ENCODE data around the gene COPS7A. TPM values are rescaled to one million over a fixed set of nuclear protein-coding genes. Genes with fewer than 3 reads are reported as not detected.

Gene COPS7A
- total RNA-seq, 4 donors from 2014 or later = 38.4 to 72.6 (median 51.8) TPM

DNA sequence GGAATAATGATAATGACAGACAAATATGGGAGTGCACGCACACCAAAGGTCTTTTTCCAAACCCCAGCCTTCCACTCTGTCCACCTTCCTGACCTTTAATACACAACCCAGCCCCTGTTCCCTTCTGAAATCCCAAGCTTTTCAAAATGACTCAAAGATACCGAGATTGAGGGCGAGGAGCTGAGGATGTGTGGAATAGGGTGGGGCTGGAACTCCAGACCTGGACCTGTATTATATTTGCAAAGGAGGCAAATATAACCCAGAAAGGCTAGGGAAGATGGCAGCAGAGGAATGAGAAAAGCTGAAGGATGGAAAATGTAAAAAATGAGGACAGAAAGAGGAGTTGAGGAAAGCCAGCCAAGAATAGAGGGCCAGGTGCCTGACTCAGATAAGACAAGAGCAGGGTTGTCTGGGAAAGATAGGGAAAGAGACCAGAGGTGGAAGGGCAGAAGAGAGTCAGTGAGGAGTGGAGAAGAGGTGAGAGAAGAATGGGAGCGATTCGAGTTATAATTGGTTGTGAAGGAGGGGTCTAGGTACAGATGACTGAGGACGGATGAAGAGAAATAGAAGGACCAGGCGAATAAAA is 41.3 kb downstream of the COPS7A start:
- no peak for TF ChIP-seq POLR2A (IDR thresholded peaks at IDR 0.05)
- TF ChIP-seq, protein P1, sequence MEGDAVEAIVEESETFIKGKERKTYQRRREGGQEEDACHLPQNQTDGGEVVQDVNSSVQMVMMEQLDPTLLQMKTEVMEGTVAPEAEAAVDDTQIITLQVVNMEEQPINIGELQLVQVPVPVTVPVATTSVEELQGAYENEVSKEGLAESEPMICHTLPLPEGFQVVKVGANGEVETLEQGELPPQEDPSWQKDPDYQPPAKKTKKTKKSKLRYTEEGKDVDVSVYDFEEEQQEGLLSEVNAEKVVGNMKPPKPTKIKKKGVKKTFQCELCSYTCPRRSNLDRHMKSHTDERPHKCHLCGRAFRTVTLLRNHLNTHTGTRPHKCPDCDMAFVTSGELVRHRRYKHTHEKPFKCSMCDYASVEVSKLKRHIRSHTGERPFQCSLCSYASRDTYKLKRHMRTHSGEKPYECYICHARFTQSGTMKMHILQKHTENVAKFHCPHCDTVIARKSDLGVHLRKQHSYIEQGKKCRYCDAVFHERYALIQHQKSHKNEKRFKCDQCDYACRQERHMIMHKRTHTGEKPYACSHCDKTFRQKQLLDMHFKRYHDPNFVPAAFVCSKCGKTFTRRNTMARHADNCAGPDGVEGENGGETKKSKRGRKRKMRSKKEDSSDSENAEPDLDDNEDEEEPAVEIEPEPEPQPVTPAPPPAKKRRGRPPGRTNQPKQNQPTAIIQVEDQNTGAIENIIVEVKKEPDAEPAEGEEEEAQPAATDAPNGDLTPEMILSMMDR (IDR thresholded peaks at IDR 0.05) = no peak
- Histone ChIP-seq H3K9me3 (no peaks in the 10 kb centered on the region), H3K4me3 (peak overlapping the region in 3 of 4 donors; percentile 49 to 98 (median 76)), H3K27ac (peak overlapping the region; percentile 73 to 97 (median 86)), H3K27me3 (no peaks in the 10 kb centered on the region), H3K4me1 (peaks cover 0 to 51% (median 13%) of the 10 kb centered on the region in 4 donors), H3K36me3 (peaks cover 0 to 7% (median 0%) of the 10 kb centered on the region in 3 donors)
- DNase-seq = no peak

DNA sequence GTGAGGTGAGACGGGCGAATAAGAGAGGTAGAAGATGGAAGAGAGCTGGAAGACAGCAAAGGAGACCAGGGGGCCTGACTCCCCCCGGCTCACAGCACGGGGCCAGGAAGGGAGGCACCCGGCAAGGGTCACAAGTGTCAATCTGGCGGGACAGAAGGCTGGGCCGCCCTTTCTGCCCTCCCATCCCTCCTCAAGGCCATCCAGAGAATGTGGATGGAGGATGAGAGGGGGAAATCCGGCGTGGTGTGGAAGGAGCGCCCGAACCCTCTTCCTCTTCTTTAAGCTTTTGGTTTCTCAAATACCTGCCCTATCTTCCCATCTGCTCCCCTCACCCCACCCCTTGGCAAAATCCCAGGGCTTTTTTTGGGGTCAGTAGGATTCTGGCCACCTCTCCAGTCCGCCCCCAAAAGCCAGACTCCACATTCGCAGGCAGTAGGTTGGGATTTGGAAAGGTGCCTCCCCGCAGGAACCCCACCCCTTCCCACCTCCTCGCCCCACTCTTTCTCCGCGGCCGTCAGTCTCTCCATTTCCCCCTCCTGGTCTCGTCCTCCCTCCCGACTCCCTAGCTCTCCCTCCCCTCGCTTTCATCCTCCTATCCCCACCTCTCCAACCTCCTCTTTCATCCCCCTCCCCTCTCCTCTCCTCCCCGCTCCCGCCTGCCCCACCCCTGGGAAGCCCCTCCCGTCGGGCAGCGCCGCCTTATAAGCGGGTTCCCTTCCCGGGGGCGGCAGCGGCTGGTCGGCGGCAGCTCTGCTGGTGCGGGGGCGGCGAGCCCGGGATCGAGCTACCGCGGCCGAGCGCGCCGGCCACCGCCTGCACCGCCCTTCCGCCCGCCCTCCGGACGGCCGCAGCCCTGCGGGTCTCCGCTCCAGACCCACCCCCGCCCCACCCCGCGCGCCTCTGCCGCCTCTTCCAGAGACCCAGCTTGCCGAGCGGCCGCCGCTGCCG is 42.1 kb downstream of the COPS7A start, which contains the start of gene PTMS:
Gene PTMS (plus strand): TSS at position 730 of the 948 bp plus-strand sequence. CDS start 343 bp downstream, outside the sequence.
- Histone ChIP-seq H3K27ac (peak within 1 kb of the TSS; percentile 73 to 97 (median 86)), H3K4me1 (peaks cover 0 to 58% (median 13%) of the 10 kb centered on the region in 4 donors), H3K36me3 (peaks cover 0 to 14% (median 0%) of the 10 kb centered on the region in 3 donors), H3K27me3 (no peaks in the 10 kb centered on the region), H3K4me3 (peak within 1 kb of the TSS; percentile 49 to 98 (median 80)), H3K9me3 (no peaks in the 10 kb centered on the region)
- DNase-seq = peak; percentile 32 to 77 (median 77)
- peak; percentile 23 to 51 for TF ChIP-seq POLR2A (IDR thresholded peaks at IDR 0.05)
- TF ChIP-seq, protein P1 (IDR thresholded peaks at IDR 0.05) = no peak

DNA sequence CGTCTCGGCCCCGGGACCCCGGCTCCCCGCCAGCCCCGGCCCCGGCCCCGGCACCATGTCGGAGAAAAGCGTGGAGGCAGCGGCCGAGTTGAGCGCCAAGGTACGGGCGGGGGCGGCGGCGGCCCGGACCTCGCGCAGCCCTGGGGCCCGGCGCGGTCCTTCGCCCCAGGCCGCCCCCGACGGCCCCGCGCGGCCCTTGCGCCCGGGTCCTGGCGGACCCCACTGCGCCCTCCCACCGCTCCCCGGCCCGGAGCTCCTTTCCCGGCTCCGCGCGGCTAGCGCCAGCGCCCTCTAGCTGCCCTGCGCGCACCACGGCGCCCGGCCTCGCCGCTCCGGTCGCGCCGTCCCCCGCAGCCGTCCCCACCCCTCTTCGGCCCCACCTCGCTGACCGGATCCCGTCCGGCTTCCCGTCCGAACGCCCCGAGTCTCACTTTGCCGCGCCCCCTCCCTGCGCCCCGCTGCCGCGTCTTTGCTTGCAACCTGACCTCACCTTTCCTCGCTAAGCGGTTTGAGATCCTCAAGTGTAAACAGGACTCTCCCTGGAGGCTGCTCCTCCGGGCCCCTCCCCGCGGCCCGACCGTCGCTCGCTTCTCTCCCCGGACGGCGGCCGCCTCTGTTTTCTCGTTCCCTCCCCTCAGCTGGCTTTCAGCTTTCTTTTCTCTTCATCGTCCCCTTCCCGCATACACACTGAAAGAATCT is 43.0 kb downstream of the COPS7A start:
- peak overlapping the region; percentile 49 to 98 (median 80) for H3K4me3 ChIP-seq
- peak overlapping the region; percentile 73 to 97 (median 86) for H3K27ac ChIP-seq
- H3K4me1 ChIP-seq = peaks cover 0 to 67% (median 13%) of the 10 kb centered on the region in 4 donors
- peak; percentile 29 to 49 for TF ChIP-seq POLR2A (IDR thresholded peaks at IDR 0.05)
- TF ChIP-seq, protein P1 (IDR thresholded peaks at IDR 0.05) = peak; percentile 29 to 86 (median 78)
- no peaks in the 10 kb centered on the region for H3K27me3 ChIP-seq
- peaks cover 0 to 14% (median 0%) of the 10 kb centered on the region in 3 donors for H3K36me3 ChIP-seq
- no peaks in the 10 kb centered on the region for H3K9me3 ChIP-seq
- peak; percentile 57 to 90 (median 88) for DNase-seq

DNA sequence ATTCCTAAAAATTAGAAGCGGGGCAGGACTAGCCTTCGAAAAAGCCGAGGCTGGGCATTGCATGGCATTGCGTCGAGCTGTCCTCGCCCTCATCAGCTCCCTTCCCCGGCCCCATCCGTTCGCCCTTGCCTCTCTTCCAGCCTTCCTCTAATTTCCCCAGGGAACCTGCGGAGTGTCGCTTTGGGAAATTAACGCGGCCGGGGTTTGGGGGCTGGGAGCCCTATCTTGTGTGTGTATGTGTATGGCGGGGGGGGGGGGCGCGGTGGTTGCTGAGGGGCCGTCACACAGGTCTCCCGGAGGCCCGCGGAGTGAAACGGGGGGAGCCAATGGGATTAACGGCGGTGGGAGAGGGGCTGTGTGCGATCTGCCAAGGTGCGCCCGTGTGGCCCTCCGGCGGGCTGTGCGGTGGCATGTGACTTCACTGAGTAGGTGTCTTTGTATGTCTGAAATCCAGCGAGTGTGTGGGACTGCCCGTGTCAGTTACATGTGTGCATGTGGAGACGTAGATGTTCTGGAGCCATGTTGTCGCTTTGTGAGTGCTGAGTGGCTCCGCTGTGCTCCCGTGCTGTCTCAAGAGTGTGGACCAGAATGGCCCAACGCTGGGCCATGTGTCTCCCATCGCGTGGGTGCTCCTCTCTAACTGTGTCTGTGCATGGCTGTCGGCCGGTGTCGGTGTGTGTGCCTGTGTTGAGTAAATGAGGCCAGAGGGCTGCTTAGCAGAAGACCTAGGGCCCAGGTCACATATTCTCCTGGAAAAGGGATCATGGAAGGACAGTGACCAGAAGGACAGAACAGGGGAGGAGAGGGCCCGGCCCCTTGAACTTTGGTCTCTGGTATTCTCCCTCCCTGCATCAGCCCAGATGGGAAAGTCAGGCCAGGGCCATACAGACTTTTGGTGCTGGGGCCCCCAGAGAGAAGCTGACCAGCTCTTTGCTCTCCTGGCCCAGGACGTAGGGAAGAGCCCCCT is 43.8 kb downstream of the COPS7A start:
- Histone ChIP-seq H3K9me3 (no peaks in the 10 kb centered on the region), H3K4me1 (peaks cover 0 to 72% (median 13%) of the 10 kb centered on the region in 4 donors), H3K27me3 (no peaks in the 10 kb centered on the region), H3K27ac (peak overlapping the region; percentile 73 to 97 (median 86)), H3K36me3 (peaks cover 0 to 14% (median 0%) of the 10 kb centered on the region in 3 donors), H3K4me3 (peak overlapping the region; percentile 49 to 98 (median 80))
- no peak for TF ChIP-seq POLR2A (IDR thresholded peaks at IDR 0.05)
- TF ChIP-seq, protein P1 (IDR thresholded peaks at IDR 0.05) = no peak
- DNase-seq = no peak
